Measurements from ENCODE around the gene SDF4.
"Not testable (repeated sequence)": the region's sequence is repeated elsewhere in the genome, so short reads cannot be mapped to it uniquely, and the experiment has no call there.

The SDF4 gene

GRCh38 chr1:1259540-1259939 lies 27.7 kb upstream of the SDF4 start:
- no peak for DNase-seq

- no peak for DNase-seq
Measured at GRCh38 chr1:1259119-1259488, 27.3 kb upstream of the SDF4 start.

- DNase-seq: no peak
Measured at GRCh38 chr1:1256956-1257871, 25.4 kb upstream of the SDF4 start.

GRCh38 chr1:1255611-1256010 lies 23.8 kb upstream of the SDF4 start:
- no peak for DNase-seq

- no peak for DNase-seq
Measured at GRCh38 chr1:1255078-1255477, 23.3 kb upstream of the SDF4 start.

- no peak for DNase-seq
Measured at GRCh38 chr1:1254667-1254998, 22.8 kb upstream of the SDF4 start.

GRCh38 chr1:1253972-1254666 lies 22.3 kb upstream of the SDF4 start:
- DNase-seq: no peak

- no peak for DNase-seq
Measured at GRCh38 chr1:1253314-1253713, 21.5 kb upstream of the SDF4 start.

- DNase-seq: peak; percentile 70
Measured at GRCh38 chr1:1250786-1251284, 19.0 kb upstream of the SDF4 start.

- not testable (repeated sequence) for DNase-seq
Measured at GRCh38 chr1:1248009-1248913, 16.5 kb upstream of the SDF4 start.

- no peak for DNase-seq
Measured at GRCh38 chr1:1247341-1247913, 15.6 kb upstream of the SDF4 start.

GRCh38 chr1:1246577-1247340 lies 15.0 kb upstream of the SDF4 start, which contains the start of gene C1QTNF12:
Gene C1QTNF12, minus strand, starts transcription at chr1:1246722. Its CDS starts 32 bp downstream, at chr1:1246690.
- no peak for DNase-seq

- DNase-seq: no peak
Measured at GRCh38 chr1:1245817-1246576, 14.2 kb upstream of the SDF4 start.

GRCh38 chr1:1245178-1245816 lies 13.5 kb upstream of the SDF4 start:
- DNase-seq: no peak

- no peak for DNase-seq
Measured at GRCh38 chr1:1244192-1244811, 12.5 kb upstream of the SDF4 start.

GRCh38 chr1:1243807-1244191 lies 12.0 kb upstream of the SDF4 start:
- no peak for DNase-seq

GRCh38 chr1:1243266-1243660 lies 11.5 kb upstream of the SDF4 start:
- no peak for DNase-seq

GRCh38 chr1:1242461-1243265 lies 10.9 kb upstream of the SDF4 start:
- DNase-seq: no peak

GRCh38 chr1:1241588-1242219 lies 9.9 kb upstream of the SDF4 start:
- no peak for DNase-seq

Measured in CD4-positive, alpha-beta T cell treated with Interleukin-17A for 1 hour (primary cell).